ENCODE measurements around the gene SGCA. TPM values are rescaled to one million over a fixed set of nuclear protein-coding genes. Genes with fewer than 3 reads are reported as not detected.

SGCA gene
- total and polyA plus RNA-seq, 12 donors, result 0.28 to 5.5 (median 1.6) TPM; not detected in 4

GRCh38 chr17:50214976-50215760 is 49.4 kb downstream of the SGCA start:
- peaks cover 7% of the 10 kb centered on the region for H3K27me3 ChIP-seq
- intact Hi-C loops (cut with DNase I), result no loop called here
- DNase-seq, result no peak
- H3K4me1 ChIP-seq (replicated peaks in 1 of 2), result peaks cover 0 to 8% of the 10 kb centered on the region in 2 donors
- no peaks in the 10 kb centered on the region for H3K36me3 ChIP-seq (replicated peaks in 1 of 2)
- H3K9me3 ChIP-seq (replicated peaks in 1 of 3), result no peaks in the 10 kb centered on the region
- whole genome bisulfite sequencing, 4 donors, result 52 to 77% (median 71%) methylated on average over 8 of the region's 8 CpGs
- TF ChIP-seq POLR2A (IDR thresholded peaks at IDR 0.05) (no peak), CTCF (IDR thresholded peaks at IDR 0.05) (no peak)
- no peak overlapping the region for H3K4me3 ChIP-seq
- peak overlapping the region in 2 of 5 donors; percentile 62 to 79 for H3K27ac ChIP-seq

GRCh38 chr17:50217591-50217990 is 51.8 kb downstream of the SGCA start:
- Histone ChIP-seq H3K27me3 (peaks cover 6% of the 10 kb centered on the region), H3K9me3 (replicated peaks in 1 of 3) (no peaks in the 10 kb centered on the region), H3K27ac (peak overlapping the region in 2 of 5 donors; percentile 36 to 44), H3K4me1 (replicated peaks in 1 of 2) (peaks cover 0 to 8% of the 10 kb centered on the region in 2 donors), H3K4me3 (no peak overlapping the region), H3K36me3 (replicated peaks in 1 of 2) (no peaks in the 10 kb centered on the region)
- DNase-seq, result no peak
- TF ChIP-seq POLR2A (IDR thresholded peaks at IDR 0.05) (no peak), CTCF (IDR thresholded peaks at IDR 0.05) (no peak)
- intact Hi-C loops (cut with DNase I), result no loop called here
- WGBS, 4 donors, result 44 to 54% (median 46%) methylated on average over 3 of the region's 3 CpGs

- whole genome bisulfite sequencing, 4 donors, result 52 to 65% (median 58%) methylated on average over 3 of the region's 3 CpGs
- intact Hi-C loops (cut with DNase I), result no loop called here
- Histone ChIP-seq H3K27me3 (peaks cover 6% of the 10 kb centered on the region), H3K27ac (peak overlapping the region in 2 of 5 donors; percentile 44 to 75), H3K4me3 (no peak overlapping the region), H3K4me1 (replicated peaks in 1 of 2) (peaks cover 0 to 8% of the 10 kb centered on the region in 2 donors), H3K36me3 (replicated peaks in 1 of 2) (no peaks in the 10 kb centered on the region), H3K9me3 (replicated peaks in 1 of 3) (no peaks in the 10 kb centered on the region)
- TF ChIP-seq CTCF (IDR thresholded peaks at IDR 0.05) (no peak), POLR2A (IDR thresholded peaks at IDR 0.05) (no peak)
- no peak for DNase-seq
These were observed 52.4 kb downstream of the SGCA start for GRCh38 chr17:50218071-50218759.

DNA sequence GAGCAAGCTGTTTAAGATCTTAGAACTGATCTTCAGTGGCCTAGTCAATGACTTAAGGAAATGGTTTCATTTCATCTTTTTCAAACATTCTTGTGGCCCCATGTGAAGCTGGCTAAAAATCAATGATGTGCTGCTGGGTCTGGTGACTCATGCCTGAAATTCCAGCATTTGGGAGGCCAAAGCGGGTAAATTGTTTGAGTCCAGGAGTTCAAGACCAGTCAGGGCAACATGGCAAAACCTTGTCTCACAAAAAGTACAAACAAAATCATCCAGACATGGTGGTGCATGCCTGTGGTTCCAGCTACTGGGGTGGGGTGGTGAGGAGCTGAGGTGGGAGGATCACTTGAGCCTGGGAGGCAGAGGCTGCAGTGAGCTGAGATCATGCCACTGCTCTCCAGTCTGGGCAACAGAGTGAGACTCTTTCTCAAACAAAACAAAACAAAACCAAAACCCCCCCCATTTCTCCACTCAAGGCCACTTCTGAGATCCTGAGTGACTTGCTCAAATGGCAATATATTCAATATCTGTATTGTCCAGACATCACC is 53.0 kb downstream of the SGCA start:
- intact Hi-C loops (cut with DNase I), result no loop called here
- WGBS, 4 donors, result 66 to 80% (median 74%) methylated on average over 1 of the region's 1 CpG
- TF ChIP-seq POLR2A (IDR thresholded peaks at IDR 0.05), result no peak
- no peak for TF ChIP-seq CTCF (IDR thresholded peaks at IDR 0.05)
- H3K9me3 ChIP-seq (replicated peaks in 1 of 3), result no peaks in the 10 kb centered on the region
- no peak overlapping the region for H3K4me3 ChIP-seq
- peaks cover 6% of the 10 kb centered on the region for H3K27me3 ChIP-seq
- no peaks in the 10 kb centered on the region for H3K36me3 ChIP-seq (replicated peaks in 1 of 2)
- peaks cover 0 to 8% of the 10 kb centered on the region in 2 donors for H3K4me1 ChIP-seq (replicated peaks in 1 of 2)
- DNase-seq, result no peak
- H3K27ac ChIP-seq, result peak overlapping the region in 2 of 5 donors; percentile 30 to 75
